ENCODE measurements around the gene UNC45A.

UNC45A gene

DNA sequence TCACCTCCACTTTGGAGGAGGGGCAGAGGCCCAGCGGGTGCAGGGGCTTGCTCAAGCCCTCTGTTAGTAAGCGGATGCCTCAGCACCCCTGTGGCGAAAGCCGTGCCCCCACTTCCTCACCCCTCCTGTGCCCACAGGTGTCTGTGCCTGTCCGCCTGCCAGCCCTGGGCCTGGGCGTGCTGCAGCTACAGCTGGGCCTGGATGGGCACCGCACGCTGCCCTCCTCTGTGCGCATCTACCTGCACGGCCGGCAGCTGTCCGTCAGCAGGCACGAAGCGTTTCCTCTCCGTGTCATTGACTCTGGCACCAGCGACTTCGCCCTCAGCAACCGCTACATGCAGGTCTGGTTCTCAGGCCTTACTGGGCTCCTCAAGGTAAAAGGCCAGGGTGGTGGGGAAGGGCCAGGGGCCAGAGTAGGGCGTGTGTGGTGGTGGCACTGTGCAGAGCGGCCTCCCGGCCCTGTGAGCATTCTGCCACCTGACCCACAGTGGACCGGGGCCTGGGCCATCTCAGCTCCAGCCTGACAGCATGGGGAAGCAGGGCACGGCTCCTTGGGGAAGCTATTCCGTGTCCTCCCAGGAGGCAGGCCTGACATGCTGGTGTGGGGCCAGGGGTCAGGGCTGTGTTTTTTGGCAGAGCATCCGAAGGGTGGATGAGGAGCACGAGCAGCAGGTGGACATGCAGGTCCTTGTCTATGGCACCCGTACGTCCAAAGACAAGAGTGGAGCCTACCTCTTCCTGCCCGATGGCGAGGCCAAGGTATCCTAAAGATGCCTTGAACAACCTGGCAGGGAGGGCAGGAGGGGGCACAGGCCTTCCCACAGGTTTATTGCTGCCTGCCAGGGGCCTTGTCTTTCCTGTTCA is 22.9 kb upstream of the UNC45A start:
- CTCF ChIA-PET = interaction anchor here (1.4 to 3.7 kb wide), 3 partner anchors 9 to 23 kb away, joined by 3 to 24 read pairs (median 5); partner anchors contain the start of genes HDDC3, MAN2A2 and UNC45A
- TF ChIP-seq, protein P1, sequence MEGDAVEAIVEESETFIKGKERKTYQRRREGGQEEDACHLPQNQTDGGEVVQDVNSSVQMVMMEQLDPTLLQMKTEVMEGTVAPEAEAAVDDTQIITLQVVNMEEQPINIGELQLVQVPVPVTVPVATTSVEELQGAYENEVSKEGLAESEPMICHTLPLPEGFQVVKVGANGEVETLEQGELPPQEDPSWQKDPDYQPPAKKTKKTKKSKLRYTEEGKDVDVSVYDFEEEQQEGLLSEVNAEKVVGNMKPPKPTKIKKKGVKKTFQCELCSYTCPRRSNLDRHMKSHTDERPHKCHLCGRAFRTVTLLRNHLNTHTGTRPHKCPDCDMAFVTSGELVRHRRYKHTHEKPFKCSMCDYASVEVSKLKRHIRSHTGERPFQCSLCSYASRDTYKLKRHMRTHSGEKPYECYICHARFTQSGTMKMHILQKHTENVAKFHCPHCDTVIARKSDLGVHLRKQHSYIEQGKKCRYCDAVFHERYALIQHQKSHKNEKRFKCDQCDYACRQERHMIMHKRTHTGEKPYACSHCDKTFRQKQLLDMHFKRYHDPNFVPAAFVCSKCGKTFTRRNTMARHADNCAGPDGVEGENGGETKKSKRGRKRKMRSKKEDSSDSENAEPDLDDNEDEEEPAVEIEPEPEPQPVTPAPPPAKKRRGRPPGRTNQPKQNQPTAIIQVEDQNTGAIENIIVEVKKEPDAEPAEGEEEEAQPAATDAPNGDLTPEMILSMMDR (IDR thresholded peaks at IDR 0.05; ENCODE audit: control extremely low read depth, extremely low read depth, low read depth, missing control alignments) = no peak
- no peak for DNase-seq (ENCODE audit: extremely low spot score)
- POLR2A ChIA-PET = no interaction called here

DNA sequence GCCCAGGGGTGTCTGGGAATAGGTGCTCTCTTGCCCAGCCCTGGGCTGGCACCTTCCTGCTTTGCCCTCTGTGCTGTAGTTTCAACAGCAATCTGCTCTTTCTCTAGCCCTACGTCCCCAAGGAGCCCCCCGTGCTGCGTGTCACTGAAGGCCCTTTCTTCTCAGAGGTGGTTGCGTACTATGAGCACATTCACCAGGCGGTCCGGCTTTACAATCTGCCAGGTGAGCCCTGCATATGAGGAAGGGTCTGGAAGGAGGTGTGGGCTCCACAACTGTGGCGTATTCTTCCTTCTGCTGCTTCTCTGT is 22.4 kb upstream of the UNC45A start:
- POLR2A ChIA-PET = no interaction called here
- DNase-seq (ENCODE audit: extremely low spot score) = no peak
- CTCF ChIA-PET = interaction anchor here (1.4 to 3.7 kb wide), 3 partner anchors 10 to 22 kb away, joined by 3 to 36 read pairs (median 24); partner anchors contain the start of genes HDDC3, MAN2A2 and UNC45A
- TF ChIP-seq, protein P1 (IDR thresholded peaks at IDR 0.05; ENCODE audit: control extremely low read depth, extremely low read depth, low read depth, missing control alignments) = no peak

DNA sequence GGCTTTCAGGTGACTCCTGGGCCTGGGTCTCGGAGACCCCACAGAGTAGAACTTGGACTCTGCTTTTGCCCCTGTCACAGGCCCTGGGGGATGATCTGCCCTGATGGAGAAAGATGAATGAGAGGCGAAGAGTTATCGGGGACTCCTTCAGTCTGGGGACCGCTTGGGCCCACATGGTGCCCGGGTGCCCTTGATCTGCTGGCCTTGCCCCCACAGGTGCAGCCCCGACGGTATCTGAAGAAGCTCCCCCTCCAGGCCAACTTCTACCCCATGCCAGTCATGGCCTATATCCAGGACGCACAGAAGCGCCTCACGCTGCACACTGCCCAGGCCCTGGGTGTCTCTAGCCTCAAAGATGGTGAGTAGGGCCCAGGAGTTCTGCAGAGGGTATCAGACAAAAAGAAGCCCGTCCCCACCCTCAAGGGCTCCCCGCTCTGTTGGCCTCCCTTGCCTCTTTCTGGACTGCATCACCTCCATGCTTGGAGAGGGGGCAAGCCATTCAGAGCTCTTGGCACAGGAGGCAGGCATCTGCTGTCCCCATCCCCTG is 21.6 kb upstream of the UNC45A start:
- POLR2A ChIA-PET = no interaction called here
- DNase-seq (ENCODE audit: extremely low spot score) = no peak
- TF ChIP-seq, protein P1 (IDR thresholded peaks at IDR 0.05; ENCODE audit: control extremely low read depth, extremely low read depth, low read depth, missing control alignments) = no peak
- CTCF ChIA-PET = interaction anchor here (0.8 to 3.7 kb wide), 6 partner anchors 10 to 28 kb away, joined by 3 to 36 read pairs (median 4); partner anchors contain the start of genes HDDC3, MAN2A2 and UNC45A

DNA sequence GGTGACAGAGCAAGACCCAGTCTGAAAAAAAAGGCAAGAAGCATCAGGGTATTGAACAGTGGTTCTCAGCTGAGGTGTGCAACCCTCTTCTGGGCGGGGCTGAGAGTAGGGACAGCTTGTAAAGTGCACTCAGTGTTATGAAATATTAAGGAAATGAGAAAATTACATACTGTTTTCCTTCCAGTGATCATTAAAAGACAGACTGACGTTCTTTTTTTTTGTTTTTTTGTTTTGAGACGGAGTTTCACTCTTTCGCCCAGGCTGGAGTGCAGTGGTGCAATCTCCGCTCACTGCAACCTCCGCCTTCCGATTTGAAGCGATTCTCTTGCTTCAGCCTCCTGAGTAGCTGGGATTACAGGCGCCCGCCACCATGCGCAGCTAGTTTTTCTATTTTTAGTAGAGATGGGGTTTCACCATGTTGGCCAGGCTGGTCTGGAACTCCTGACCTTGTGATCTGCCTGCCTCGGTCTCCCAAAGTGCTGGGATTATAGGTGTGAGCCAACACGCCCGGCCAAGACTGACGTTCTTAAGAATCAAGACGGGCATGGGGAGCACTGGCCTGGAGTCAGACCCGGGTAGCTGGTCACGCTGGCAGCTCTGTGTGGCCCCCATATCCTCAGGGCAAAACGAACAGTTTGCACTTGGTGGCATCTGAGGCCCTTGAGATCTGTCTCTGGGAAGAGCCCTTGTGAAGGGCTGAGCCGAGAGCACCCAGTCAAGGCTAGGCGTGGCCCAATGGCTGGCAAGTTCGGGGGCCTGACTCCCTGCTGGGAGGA is 20.6 kb upstream of the UNC45A start:
- DNase-seq (ENCODE audit: extremely low spot score) = no peak
- TF ChIP-seq, protein P1 (IDR thresholded peaks at IDR 0.05; ENCODE audit: control extremely low read depth, extremely low read depth, low read depth, missing control alignments) = no peak
- ChIA-PET POLR2A (no interaction called here), CTCF (interaction anchor here (0.8 to 4.8 kb wide), 6 partner anchors 11 to 29 kb away, joined by 4 to 38 read pairs (median 14); partner anchors contain the start of genes HDDC3, MAN2A2 and UNC45A)

DNA sequence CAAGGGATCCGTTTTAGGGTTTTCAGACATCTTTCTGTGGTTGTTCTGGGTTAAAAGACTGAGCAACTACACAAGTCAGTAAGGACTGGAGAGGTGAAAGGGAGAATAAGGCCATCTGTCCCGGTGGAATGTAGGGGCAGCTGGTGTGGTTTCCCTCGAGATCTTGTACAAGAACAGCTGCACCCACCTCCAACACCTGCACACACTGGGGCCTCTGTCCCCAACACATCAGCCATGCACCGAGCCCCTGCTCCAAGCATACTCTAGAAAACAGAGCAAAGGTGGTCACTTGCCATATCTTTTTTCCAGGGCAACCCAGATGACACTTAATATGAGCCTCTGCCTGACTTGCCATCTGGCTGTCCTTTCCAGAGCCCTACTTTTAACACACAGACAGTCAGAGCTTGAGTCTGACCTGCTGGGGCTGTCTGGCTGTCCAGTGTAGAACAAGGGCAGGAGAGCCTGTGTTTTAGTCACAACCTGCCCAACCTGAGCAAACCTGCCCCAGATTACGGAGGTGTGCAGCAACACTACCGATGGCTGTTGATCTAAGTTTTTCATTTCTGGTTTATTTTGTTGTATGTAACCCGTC is 19.8 kb upstream of the UNC45A start:
- ChIA-PET CTCF (interaction anchor here (0.8 to 4.8 kb wide), 4 partner anchors 9 to 30 kb away, joined by 3 to 38 read pairs (median 20); partner anchors contain the start of genes HDDC3, MAN2A2 and UNC45A), POLR2A (no interaction called here)
- DNase-seq (ENCODE audit: extremely low spot score) = no peak
- TF ChIP-seq, protein P1 (IDR thresholded peaks at IDR 0.05; ENCODE audit: control extremely low read depth, extremely low read depth, low read depth, missing control alignments) = no peak

Measured in GM10248 (cell line).